HL-60 (cell line): ENCODE data around the gene CDC37.

Experiments
- POLR2AphosphoS5 ChIP-seq: IDR thresholded peaks from 2 replicates; pipeline ENCODE4 v1.6.1; 2012; ENCODE audit warnings: low read depth
- TF ChIP-seq, protein P1 (sequence below): IDR thresholded peaks from one replicate; pipeline ENCODE4 v1.5.1; 2011; ENCODE audit warnings: low read length, control low read depth, inconsistent platforms; ENCODE audit not compliant: insufficient read depth

- no peak for TF ChIP-seq POLR2AphosphoS5
- TF ChIP-seq, protein P1, sequence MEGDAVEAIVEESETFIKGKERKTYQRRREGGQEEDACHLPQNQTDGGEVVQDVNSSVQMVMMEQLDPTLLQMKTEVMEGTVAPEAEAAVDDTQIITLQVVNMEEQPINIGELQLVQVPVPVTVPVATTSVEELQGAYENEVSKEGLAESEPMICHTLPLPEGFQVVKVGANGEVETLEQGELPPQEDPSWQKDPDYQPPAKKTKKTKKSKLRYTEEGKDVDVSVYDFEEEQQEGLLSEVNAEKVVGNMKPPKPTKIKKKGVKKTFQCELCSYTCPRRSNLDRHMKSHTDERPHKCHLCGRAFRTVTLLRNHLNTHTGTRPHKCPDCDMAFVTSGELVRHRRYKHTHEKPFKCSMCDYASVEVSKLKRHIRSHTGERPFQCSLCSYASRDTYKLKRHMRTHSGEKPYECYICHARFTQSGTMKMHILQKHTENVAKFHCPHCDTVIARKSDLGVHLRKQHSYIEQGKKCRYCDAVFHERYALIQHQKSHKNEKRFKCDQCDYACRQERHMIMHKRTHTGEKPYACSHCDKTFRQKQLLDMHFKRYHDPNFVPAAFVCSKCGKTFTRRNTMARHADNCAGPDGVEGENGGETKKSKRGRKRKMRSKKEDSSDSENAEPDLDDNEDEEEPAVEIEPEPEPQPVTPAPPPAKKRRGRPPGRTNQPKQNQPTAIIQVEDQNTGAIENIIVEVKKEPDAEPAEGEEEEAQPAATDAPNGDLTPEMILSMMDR, result no peak
These were observed 58.6 kb downstream of the CDC37 start for GRCh38 chr19:10344780-10345179.
